NCI-H1092 (cell line): ENCODE data around the gene ADARB2.

Source experiments
- DNase-seq: peaks from one replicate; lab custom pipeline; 2025; lab: John Stamatoyannopoulos, UW

The ADARB2 gene

DNA sequence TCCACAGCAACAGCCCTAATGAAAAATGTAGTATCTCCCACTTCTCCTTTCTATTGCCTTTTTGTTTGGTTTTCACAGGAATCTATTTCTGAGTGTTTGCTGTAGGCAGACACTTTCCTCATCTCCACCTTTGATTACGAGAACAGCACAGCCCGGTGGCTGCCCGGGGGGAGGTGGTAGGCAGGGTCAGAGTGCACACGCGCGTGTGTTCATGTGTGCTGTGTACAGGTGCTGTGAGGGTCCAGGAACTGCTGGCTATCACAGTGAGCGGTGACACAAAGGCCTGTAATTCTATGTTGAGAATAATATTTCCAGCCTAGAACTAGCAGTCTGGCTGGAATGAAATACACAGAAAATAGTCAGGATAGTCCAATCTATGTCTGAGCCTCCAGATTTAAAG lies 212.8 kb downstream of the ADARB2 start:
- DNase-seq: no peak

DNA sequence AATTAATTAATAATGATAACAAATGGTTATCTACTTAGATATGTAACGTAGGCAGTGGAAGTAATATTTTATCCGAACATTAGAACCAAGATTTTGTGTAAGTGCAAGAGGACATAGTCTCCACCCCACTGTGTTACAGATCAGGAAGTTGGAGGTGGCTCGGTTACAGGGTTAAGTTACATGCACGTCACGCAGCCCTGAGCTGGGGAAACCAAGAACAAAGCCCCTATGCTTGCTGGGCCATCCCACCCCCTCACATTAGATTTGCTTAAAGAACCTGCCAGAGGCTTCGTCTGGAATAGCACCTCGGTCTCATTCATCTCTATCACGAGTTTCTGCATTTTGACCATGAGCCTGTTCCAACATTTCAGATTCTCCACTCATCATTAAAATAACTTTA lies 214.1 kb downstream of the ADARB2 start:
- no peak for DNase-seq

DNA sequence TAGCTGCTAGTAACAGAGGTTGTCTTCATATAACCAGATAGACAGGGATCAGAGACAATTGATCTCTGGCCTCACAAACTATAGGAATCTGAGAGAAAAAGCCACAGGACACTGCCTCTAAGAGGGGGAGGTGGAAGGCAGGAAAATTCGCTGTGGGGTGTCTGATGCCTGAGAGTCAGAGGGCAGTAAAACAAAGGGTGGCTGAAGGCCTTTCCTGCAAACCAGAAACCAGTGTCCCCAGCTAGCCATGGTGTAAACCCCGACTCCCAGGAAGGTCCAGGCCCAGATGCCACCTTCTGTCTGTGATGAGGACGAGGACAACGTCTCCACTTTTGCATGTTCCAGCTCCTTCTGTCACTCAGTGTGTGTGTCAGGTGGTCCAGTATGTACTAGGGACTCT lies 215.1 kb downstream of the ADARB2 start:
- no peak for DNase-seq

DNA sequence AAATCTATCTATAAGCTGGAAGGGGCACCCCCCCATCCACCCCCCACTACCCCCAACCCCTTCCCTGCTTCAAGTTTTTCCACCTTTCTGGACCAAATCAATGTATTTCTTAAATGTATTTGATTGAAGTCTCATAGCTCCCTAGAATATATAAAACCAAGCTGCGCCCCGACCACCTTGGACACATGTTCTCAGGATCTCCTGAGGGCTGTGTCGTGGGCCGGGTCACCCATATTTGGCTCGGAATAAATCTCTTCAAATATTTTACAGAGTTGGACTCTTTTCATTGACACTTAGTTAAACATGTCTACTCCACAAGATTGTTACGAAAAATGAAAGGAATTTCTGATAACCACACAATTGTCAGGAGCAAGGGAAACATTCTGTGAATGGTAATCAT lies 215.6 kb downstream of the ADARB2 start:
- DNase-seq: no peak

DNA sequence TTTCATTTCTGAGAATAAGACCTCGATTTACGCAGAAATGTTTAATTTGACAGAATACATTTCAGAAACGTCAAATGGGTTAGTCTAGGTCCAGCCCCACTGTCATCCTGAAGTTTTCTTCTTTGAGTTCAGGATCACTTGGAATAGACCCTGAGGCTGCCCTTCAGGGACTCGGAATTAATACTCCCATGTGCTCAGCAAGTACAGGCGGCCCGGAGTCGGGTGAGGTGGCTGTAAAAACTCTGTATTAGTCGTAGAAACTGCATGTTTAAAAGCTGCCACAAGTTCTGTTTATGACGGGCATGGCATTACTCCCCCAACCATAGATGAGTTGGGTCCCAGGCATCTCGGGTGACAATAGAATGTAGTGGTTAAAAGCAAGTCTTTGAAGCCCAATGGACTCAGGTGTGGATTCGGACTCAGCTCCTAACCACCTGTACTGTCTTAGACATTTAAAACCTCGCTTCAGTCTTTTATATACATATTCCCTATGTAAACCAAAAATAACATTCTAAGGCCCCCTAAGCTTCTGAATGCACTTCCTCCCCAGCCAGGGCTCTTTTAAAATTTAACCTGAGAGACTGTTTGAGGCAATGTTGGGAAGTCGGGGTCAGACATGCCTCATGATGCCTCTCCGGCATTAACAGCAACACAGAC lies 216.3 kb downstream of the ADARB2 start:
- no peak for DNase-seq

DNA sequence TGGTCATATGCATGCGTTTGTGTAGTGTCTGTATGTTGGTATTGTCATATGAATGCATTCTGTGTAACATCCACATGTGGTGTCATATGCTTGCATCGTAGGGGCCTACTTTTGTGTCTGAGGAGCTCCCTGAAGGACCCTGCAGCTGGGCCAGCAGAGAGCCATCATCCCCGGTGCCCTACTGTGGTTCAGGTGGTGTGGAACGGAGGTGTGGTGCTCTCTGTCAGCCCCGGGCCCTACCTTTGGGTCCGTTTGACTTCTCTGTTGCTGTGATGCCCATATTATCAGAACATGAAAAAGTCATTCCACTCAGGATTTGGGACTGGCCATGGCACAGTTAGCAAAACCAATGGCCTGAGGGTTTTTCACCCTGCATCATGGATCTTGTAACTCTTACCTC lies 217.9 kb downstream of the ADARB2 start:
- DNase-seq: no peak

DNA sequence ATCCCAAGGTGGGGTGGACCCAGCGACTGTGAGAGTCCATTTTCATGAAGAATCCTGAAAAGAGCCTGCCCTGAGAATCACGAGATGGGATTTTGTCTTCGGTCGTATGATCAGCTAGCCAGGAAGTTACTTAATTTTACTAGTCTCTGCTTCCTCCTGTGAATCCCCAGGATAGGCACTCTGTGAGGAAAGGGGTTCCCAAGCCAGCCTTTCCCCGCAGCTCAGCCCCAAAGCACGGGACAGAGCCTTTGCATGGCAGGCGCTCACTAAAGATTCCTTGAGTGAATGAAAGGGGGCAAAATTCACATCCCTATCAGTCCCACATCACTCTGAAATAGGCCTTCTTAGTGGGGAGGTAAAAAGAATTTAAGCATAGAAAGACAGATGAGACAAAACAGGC lies 219.6 kb downstream of the ADARB2 start:
- no peak for DNase-seq

DNA sequence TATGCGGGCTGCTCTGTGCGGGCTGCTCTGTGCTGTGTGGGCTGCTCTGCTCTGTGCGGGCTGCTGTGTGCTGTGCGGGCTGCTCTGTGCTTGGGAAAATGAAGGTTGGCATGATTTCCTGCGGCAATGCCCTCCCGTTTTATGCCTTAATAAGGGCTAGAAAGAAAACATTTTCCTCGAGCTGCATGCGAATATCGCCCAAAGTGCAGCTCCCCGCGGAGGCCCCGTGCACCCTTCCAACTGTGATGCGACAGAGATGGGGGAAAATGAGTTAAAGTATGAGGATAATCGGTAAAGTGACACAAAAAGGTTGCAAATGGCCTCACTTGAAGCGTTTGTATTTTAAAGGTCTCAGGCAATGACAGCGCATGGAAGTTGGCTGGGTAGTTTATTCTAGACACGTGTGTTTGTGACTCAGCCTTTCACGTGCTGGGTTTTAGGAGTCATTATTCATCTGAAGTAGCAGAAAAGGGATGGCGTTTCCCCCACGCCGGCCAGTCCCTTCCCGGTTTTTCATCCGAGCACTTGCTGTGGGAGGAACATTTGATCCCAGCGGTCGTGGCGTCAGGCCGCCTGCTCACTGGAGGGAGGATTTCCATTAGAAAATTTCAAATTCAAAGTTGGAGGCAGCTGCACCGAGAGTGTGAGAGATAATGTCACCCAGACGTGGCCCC lies 220.7 kb downstream of the ADARB2 start:
- DNase-seq: no peak

DNA sequence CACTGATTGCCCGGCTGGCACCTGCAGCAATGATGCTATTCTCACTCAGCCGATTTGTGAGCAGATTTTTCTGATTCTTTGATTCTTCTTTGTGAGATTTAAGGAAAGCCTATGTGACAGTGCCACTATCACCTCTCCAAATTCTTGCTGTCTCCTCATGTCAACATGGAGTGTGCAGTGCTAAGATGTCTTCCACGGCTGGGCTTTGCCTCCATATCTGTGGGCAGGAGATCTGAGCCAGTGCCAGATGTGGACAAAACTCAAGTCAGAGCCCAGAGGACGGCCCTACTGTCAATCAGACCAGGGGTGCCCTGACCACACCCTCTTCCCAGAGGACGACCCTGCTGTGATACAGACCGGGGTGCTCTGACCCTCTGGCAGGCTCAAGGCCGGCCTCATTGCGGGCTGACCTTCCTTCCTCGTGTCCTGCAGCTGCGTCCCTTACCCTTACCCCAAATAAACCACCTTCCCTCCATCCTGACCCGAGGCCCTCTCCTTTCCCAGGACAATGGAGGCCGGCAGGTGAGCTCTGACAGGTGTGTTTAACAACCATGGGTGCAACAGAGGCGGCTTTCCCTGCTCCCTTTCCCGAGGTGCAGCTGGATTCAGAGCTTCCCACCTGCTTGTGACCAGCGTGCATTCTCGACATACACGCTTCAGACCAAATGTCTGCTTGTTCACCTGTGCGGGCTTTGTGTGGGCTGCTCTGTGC lies 221.4 kb downstream of the ADARB2 start:
- no peak for DNase-seq

DNA sequence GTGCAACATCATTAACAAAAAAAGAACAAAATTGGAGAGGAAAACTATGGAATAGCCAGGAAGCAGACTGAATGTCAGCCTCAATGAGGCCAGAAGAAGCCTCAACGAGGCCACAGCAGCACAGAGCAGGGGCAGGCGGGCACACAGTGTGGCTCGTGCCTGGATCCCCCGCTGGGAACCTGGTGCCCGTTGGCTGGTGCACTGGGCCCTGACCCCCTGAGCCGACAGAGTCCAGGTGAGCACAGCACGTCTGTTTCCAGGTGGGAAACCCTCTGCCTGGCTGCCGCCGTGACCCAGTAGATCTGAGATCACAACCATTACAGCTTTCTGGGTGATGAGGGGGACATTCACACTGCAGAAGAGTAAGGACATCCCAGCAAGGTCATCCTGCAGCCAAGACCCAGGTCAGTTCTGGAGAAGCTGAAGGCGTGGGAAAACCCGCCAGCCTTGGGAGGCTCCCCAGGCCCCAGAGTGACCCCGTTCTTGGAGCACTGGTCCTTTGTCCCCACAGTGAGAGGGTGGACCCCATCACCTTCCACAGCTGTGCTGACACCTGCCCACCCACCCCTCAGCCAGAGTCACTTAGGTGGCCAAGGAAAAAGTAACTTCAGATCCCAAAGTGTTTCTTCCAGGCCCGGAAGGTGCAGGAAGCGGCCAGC lies 222.1 kb downstream of the ADARB2 start:
- DNase-seq: no peak

DNA sequence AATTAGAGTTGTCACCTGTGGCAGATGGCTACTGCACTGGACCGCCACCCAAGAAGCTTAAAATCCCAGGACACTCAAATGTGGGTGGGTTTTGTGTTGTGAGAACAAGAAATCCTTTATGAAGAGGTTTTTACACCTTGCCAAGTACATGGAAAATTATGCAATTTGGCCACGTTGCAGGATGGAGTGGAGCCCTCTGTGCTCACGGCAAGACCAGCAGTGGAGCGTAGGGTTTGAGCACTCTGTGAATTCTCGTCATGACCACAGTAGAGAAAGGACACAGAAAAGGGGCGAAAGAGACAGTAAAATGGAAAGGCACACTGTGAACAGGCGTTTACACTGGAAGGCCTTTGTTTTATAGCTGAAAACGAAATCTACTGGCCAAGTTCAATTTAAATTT lies 222.6 kb downstream of the ADARB2 start:
- no peak for DNase-seq

DNA sequence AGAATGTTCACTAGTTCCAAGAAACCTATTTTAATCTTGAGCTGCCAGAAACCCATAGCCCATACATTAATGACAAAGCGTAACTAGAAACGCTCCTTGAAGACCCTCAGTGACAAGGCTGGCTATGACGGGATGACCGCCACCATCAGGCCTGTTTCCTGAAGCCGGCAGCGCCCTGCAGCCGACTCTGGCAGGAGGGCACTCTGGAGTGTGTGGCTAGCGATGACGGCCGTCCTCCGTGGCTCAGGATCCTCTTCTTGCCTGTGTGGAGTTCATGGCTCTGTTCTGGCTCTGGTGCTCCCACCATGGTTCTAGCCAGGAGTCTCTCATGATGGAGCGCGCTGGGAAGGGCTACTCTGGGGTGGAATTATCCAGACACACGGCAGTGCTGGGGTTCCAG lies 224.1 kb downstream of the ADARB2 start:
- no peak for DNase-seq

DNA sequence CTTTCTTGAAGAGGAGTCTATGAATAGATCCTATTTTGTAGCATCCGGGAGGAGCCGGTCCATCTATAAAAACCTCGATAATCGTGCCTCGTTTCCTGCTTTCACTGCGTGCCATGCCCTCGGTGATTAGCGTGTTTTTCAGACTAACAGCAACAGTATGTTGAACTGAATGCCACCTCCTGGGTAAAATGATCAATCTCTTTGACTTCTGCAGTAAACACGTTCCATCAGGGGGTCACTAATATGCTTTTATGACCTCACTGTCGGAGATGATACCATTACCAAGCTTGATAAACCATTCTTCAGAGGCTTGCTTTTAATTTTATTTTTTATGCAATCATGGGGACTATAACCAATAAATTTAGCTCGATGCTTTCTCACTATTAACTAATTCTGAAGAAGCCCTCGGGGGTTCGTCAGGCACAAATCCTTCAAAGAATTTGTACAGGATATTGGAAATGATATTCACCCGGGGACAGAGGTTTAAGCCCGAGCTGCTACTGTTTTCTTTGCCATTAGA lies 228.3 kb downstream of the ADARB2 start:
- no peak for DNase-seq

DNA sequence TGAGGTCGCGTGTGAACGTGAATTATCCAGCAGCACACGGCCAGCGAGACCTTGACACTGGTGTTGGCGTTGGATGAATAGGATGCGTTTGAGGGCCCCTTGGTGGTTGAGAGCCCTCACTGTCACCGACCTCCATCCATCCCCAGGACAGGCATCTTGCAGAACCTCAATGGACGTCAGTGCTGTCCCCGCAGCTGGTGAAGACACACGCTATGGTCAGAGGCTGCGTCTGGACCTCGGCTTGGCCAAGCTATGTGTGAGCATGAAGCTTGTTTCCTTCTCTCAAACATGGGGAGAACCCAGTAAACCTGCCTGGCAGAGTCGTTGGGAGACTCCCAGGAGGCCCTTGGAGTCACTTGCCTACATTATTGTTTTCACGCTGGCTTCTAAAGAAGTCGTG lies 229.2 kb downstream of the ADARB2 start:
- no peak for DNase-seq

DNA sequence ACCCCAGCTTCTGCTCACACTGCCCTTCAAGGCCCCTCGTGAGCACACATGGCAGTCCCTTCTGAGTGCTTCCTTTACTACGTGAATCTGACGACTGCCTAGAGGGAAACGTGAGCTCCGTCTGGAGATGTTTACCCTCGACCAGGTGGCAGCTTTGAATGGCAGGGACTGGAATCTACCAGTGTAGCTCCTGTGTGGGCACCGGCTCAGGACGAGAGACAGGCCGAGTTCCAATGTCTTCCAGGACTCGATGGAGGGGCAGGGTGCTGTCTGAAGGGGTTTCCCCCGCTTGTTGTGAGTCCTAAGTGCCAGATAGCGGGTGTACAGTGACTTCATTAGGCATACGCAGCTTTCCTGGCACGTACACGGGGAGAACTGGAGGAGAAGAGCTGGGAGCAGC lies 229.9 kb downstream of the ADARB2 start:
- no peak for DNase-seq

DNA sequence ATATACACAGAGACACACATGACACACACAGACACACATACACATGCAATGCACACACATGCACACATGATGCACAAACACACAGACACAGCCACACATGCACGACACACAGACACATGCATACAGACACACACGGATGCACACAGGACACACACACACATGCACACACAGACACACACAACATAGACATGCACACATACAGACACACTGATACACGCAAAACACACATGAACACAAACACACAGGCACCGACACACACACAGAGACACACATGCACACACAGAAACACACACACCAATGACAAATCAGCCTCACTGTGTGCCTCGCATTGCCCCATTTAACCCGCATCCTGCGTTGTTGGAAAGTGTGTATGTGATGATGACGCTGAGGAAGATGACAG lies 232.4 kb downstream of the ADARB2 start:
- no peak for DNase-seq

DNA sequence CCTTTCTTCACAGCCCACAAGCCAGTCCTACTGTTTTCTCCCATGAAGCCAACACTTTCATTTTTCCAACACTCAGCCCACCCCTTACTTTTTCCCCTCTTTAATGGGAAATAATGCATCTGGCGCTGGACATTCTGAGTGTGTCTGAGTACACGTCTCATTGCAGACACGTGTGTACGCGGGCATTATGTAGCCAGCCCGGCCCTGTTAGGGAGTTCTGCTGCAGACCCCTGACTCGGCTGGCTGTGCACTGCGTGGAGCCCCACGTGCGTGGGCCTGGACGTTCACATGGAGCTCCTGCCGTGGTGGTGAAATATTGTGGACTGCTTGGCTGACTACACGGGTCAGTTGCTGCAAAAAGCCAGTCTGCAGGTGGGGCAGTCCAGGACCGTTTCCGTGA lies 233.0 kb downstream of the ADARB2 start:
- no peak for DNase-seq

DNA sequence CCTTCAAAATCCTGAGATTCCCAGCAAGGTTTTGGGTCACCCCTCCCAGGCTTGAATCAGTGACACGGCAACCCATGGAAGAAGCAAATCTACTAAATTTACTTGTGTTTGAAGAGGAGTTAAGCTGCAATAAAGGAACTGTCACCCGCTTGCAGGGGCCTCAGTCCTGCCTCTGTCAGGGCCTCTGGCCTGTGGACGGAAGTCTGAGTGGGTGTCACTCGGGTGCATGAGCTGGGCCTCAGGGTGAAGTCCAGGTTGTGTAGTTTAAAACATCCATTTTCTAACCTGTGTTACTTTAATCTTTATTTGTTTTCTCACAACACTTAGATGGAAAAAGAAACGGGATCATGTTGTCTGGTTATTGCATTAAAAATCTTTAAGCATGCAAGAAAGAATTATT lies 234.9 kb downstream of the ADARB2 start:
- DNase-seq: no peak

DNA sequence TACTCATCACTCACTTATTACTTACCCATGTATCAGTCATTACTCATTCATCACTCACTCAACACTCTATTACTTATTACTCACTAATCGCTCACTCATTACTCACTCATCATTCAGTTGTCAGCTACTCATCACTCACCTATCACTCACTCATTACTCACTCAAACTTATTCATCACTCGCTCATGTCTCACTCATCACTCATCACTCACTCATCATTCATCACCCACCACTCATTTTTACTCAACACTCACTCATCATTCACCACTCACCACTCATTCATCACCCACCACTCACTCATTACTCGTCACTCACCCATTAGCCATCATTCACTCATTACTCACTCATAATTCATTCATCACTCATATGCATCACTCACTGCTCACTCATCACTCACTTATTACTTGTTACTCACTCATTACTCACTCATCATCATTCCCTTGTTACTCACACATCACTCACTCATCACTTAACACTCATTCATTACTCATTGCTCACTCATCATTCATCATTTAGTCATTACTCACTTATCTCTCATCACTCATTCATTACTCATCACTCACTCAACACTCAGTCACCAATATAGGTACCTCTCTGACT lies 237.9 kb downstream of the ADARB2 start:
- no peak for DNase-seq

DNA sequence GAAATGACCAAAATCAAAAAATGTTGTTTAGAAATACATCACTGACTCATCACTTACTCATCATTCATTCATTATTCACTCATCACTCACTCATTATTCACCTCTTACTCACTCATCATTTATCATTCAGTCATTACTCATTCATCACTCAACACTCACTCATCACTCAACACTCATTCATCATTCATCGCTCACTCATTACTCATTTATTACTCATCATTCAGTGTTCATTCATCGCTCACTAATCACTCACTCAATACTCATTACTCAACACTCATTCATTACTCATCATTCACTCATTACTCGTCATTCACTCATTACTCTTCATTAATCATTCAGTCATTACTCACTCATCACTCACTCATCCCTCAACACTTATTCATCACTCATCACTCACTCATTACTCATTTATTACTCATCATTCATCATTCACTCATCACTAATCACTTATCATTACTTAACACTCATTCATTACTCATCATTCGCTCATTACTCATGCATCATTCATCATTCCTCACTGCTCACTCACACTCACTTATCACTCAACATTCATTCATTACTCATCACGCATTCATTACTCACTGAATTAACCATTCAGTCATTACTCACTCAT lies 238.5 kb downstream of the ADARB2 start:
- DNase-seq: no peak

DNA sequence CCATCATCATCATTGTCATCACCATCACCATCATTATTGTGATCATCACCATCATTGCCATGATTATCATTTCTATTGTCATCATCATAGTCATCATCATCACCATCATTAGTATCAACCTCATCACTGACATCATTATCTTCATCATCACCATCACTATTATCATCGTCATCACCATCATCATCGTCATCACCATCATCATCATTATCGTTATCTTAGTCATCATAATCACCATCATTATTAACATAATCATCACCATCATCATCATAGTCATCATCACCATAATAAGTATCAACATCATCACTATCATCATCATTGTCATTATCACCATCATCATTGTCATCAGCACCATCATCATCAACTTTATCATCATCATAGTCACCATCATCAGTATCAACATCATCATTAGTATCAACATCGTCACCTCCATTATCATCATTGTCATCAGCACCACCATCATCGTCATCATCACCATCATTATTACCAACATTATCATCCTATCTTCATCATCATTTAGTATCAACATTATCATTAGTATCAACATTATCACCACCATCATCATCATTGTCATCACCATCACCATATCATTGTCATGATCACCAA lies 241.3 kb downstream of the ADARB2 start:
- no peak for DNase-seq
